NCI-H526 (cell line): ENCODE data around the gene CALN1.
"Not testable (repeated sequence)": the region's sequence is repeated elsewhere in the genome, so short reads cannot be mapped to it uniquely, and the experiment has no call there.

ENCODE experiments used
- DNase-seq, 2 experiments: peaks; one replicate each; lab custom pipeline; 2025; lab: John Stamatoyannopoulos, UW

CALN1 gene

DNA sequence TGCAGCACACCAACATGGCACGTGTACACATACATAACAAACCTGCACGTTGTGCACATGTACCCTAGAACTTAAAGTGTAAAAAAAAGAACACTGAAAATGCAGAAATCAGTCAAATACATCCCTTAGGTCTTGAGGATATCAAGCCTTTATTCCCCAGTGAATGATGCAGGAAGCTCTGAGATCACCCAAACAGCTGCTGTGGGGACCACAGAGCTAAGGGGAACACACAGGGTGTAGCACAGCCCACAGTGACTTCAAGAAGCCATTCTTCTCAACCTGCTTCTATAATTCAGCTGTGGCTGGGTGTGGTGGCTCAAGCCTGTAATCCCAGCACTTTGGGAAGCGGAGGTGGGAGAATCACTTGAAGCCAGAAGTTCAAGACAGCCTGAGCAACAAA is 314.9 kb downstream of the CALN1 start:
- DNase-seq, result no peak

DNA sequence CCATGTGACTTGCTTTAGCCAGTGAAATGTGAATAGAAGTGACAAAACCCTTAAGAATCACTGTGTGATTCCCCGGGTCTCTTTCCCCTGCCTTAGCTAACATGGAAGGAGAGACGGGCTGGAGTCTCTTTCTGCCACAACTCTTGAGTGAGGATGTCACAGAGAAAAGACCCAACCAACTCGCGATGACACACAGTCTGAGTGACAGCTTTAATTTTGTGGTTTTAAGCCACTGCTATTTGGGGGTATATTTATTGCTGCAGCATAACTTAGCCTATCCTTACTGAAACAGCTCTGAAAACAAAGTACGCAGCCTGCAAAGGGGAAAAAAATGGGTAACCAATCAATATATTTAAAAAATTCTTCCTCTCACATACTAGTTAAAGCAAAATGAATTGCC is 319.4 kb downstream of the CALN1 start:
- no peak for DNase-seq

DNA sequence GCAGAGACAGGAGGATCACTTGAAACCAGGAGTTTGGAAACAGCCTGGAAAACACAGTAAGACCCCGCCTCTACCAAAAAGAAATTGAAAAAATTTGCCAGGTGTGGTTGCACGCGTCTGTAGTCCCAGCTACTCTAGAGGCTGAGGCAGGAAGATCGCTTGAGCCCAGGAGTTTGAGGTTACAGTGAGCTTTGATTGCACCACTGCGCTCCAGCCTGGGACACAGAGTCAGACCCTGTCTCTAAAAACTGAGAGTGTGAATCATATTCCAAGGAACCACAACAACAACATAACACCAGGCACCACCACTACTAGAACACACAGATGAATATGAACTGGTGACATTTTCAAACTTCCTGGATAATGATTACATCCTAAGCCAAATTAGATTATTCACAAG is 324.2 kb downstream of the CALN1 start:
- DNase-seq, result no peak

DNA sequence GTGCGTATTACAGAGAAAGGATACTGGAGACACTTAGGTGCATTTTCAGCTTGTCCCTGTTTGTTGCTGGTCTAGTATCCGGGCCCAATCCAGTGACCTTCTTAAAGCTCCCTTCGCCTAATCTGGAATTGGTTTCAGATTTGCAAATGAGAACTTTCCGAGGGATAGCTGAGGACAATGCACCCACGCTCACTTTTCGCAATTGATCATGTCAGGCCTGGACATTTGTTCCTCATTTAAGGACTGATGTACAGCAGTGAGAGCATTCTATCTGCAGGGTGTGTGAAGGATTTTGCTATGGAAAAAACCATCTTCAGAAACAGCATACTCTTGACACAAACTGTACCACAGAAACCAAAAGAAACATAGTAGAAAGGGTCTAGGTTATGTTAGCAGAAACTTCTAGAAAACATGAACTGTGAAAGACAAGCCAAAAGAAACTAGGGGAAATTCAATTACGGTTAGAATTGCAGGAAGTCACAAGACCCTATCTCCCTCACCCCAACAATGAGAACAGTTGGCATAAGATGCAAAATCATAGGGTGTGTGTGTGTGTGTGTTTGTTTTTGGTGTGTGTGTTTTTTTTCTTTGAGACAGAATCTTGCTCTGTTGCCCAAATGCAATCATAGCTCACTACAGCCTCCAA is 331.1 kb downstream of the CALN1 start:
- DNase-seq, result no peak

DNA sequence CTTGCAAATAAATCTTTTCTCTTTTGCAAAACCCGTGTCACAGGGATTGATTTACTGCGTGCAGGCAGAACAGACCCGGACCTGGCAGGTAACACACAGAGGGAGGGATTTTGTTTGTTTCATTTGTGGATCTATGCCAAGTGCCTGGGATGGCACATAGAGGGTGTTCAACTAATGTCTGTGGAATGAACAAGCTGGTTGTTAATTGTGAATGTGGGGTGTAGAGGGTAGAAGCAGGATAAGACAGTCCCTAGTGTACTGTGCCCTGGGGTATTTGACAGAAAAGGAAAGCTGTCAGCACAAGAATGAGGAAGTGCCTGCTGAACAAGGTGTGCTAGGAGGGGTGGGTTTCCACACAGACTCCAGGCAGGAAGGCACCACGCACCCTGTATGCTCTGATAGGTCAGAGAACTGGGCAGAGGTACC is 331.8 kb downstream of the CALN1 start:
- DNase-seq, result no peak

DNA sequence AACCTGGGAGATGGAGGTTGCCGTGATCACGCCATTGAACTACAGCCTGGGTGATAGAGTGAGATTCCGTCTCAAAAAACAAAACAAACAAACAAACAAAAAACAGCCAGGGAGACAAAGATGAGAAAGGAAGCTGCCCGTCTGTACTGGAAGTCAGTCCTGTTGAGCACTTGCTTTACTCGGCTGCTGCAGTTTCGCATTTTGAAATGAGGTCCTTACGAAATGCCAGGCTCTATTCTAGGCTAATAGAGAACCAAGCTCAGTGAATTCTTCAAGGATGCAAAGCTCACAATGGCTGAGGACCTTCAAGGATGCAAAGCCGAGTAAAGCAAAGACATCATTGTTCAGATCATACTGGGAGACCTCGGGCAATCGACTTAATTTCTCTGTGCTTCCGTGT is 333.3 kb downstream of the CALN1 start:
- no peak for DNase-seq

DNA sequence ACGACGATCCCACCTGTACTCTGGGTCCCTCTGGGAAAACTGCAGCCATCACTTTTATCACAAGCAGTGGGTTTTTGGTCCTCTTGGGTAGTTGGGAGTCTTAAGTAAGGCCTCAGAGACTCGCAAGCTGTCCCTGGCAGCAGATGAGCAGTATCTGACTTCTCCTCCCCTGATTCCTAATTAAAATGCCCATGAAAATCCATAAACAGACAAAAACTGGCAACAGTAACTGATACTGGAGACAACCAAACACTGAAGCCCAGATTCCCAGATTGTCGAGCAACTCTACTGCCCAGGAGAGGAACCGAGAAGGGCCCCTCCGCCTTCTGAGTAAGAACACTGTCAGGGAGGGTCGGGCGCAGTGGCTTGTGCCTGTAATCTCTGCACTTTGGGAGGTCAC is 333.8 kb downstream of the CALN1 start:
- DNase-seq, result no peak

DNA sequence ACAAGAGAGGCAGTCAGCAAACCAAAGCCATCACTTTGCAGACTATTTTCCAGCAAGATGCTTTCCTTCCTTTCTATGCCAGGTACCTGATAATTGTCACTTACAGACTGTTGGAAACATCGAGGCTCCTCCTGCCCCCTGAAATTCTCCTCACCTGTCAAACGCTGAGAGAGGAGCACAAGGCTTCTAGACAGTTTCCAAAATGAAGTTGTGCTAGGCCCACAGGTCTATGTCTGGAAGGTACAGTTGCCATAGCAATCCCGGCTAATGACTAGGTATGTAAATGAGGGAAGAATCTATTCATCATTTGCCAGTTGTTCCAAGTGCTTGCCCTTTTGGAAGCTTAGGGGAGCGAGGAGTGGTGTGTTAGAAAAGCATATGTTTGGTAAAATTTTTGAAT is 334.4 kb downstream of the CALN1 start:
- no peak for DNase-seq

DNA sequence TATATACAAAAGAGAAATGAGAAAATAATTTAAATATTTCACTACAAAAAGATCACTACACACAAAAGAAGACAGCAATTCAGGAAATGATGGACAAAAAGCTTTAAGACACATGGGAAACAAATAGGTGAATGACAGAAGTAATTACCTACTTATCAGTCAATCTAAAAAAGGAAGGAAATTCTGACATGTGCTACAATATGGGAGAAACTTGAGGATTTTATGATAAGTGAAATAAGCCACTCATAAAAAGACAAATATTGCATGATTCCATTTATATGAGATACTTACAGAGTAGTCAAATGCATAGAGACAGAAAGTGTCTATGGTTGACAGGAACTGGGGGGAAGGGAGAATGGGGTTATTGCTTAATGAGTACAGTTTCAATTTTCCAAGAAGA is 339.2 kb downstream of the CALN1 start:
- DNase-seq, result no peak

DNA sequence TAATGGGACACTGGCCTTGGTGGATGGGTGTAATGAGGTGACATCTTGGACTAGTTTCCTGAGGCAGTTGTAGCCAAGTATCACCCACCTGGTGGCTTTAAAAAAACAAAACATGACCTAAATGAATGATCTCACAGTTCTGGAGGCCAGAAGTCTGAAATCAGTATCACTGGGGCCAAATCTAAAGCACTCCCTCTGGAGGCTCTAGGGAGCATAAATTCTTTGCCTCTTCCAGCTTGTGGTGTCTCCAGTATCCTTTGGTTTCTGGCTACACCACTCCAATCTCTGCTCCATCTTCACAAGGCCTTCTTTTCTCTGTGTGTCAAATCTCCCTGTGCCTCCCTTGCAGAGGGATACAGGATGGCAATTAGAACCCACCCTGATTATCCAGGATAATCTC is 342.9 kb downstream of the CALN1 start:
- DNase-seq, result no peak

DNA sequence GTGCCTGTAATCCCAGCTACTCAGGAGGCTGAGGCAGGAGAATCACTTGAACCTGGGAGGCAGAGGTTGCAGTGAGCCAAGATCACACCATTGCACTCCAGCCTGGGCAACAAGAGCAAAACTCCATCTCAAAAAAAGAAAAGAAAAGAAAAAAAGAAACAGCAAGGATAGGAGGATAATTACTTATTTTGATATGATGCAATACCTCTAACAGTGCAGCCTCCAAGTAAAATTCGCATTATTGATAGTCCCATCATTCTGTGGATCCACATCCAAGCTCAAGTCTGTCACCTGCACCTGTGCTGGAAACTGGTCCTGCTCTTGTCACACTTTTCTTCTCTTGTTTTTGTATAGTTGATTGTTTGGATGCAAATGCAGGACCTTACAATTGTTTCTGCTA is 346.4 kb downstream of the CALN1 start:
- DNase-seq, result not testable (repeated sequence)

DNA sequence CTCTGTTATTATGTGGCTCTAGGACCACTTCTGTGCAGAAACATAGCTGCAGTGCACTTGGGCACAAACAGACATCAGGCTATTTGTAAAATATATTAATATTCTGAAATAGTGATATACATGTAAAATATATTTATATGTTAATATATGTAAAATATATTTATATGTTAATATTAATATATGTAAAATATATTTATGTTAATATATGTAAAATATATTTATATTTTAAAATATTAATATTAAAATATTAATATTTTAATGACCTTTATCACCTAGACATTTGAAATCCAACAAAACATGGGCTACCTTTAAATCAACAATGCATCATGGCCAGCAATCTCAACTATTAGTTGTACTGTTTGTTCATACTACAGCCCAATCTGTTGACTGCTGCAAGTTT is 347.2 kb downstream of the CALN1 start:
- DNase-seq, result no peak

DNA sequence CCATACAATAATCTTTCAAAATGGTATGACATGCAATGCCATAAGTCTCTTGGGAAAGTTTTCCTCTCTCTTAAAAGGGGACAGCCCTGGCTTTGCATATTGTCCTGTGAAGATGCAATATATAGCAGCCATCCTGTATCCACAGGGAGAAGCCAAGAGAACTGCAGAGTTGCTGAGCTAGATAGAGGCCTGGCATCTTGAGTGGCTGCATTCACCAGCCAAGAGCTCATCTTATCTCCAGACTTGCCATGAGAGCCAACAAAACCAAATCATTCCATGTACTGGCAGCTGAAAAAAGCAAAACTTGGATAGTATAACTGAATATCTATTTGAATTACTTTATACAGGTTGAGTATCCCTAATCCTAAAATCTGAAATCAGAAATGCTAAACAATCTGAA is 348.8 kb downstream of the CALN1 start:
- DNase-seq, result no peak

DNA sequence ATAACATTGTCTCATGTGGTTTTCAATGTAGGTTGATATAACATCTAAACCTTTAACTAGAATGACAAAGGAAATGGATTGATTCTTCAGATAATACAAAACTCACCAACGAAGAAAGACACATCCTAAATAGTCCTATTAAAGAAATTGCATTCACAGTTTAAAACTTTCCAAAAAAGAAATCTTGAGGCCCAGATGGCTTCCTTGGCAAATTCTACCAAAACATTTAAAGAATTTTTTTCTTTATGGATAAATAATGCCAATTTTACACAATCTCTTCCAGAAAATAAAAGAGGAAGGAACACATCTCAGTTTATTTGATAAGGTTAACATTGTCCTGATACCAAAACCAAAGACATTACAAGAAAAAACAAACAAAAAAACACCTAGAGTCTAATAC is 349.5 kb downstream of the CALN1 start:
- no peak for DNase-seq

DNA sequence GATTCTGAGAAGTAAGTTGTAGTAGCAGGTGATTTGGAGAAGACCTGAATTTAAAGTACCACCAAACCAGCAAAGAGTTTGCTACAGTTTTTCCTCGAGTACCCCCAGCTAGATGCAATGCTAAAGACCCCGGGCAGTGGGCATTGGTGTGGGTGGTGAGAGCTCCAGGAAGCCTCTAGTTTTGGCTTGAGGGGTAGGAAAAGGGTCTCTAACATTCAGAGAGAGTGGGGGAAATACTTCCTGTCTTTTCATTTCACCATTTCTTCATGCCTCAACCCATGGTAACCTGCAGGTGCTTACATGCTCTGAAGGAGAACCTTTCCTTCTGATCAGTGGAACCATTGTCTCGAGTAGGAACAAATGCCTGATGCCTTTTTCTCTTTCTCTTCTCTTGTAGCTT is 352.2 kb downstream of the CALN1 start:
- no peak for DNase-seq

DNA sequence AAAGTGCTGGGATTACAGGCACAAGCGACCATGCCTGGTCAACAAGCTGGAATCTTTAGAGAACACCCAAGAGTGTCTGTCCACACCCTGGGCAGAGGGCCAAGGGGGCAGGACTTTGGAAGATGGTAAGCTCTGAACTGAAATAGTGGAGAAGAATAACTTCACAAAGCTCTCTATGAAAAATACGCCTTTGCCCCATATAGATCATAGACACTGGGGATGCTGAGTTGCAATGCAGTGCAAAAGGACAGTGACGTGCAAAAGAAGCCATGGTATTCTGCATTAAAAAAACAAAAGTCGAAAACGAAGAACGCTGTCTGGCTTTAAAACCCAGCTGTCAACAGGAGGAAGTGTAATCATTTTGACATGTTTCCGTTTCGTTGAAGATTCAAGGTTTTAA is 353.6 kb downstream of the CALN1 start:
- DNase-seq, result no peak

DNA sequence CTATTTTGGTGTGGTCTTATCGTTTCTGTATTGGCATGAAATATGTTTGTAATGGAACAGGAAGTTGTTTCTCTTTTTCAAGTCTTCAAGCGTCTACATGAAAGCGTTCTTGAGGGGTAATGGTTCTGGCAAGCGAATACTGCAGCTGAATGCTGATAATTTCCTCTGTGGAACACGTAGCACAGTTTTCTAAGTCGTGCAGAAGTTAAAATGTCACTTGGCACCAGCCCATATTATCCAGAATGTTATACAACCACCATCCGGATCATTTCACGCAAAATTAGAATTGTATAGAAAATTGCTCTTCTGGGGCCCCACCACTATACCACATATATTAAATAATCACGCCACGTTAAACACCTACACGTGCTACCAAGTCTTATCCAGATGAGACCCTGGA is 354.3 kb downstream of the CALN1 start:
- DNase-seq, result no peak

DNA sequence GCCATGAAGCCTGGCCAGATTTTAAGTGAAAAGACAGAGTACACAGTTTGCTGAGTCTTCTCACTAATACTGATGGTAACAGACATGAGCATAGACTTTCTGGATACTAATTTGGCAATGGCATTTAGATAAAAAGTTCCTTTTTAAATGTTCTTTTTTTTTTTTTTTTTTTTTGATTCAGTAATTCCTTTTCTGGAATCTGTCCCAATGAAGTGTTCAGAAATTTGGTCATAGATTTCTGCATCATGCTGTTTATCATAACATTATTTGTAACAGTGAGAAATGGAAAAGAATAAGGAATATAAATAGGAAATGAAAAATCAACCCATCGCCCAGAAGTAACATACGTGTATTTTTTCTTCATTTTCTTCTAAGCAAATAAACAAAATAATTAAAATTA is 354.9 kb downstream of the CALN1 start:
- DNase-seq, result no peak

DNA sequence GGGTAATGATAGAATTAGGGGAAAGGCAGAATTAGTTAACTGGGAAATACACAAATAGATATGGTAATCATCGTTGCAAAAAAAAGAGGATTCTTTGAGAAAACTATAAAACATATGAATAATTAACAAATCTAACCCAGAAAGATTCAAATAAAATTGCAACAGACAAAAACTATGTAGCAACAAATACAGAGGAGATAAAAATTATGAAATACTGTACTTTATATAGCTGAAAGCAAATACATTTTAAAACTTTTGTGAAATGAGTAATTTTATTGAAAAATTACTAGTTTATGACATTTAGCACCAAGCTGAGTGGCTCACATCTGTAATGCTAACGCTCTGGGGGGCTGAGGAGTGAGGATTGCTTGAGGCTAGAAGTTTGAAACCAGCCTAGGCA is 356.7 kb downstream of the CALN1 start:
- no peak for DNase-seq

DNA sequence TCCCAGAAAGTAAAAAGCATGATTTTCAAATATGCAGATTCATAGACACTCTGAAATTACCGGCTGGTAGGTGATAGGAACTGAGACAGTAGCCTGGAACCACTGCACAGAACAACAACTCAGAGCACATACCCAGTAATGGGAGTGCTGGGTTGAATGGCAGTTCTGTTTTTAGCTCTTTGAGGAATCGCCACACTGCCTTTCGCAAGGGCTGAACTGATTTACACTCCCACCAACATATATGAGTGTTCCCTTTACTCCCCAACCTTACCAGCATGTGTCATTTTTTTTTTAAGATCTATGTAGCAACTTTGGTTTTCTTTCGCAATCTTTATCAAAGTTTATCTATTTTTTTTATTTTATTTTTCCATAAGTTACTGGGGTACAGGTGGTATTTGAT is 358.8 kb downstream of the CALN1 start:
- DNase-seq, result no peak

DNA sequence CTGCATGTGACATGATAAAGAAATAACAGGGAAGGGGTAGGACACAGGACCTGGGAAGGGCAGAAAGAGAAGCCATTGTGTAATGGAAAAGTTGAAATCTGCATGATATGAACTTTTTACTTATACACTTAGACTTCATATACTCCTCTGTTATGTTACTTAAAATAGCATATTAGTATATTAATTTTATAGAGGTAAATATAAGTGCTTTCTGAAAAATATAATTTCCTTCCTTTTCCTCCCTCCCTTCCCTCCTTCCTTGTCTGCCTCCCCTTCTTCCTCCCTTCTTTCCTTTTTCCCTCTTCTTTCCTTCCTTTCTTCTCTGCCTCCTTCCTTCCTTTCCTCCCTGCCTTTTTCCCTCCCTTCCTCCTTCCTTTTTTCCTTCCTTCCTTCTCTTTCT is 363.7 kb downstream of the CALN1 start:
- DNase-seq, result no peak

DNA sequence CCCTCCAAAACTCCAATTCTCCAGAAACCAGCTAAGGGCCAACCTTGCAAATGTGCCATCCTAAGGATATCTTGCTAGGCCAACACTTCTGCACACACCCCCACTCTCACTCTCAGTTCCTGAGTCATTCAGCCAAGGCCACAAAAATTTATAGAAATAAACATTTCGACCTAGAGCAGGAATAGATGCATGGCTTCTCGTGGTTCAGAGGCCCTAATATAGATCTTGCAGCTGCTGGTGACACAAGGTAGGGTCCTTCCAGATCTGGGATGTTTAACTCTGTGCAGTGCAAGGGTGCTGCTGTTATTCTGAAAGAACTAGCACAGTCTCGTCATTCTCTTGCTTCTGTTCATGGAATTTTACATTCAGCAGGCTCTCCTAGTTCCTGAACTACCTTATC is 369.3 kb downstream of the CALN1 start:
- DNase-seq, result no peak

DNA sequence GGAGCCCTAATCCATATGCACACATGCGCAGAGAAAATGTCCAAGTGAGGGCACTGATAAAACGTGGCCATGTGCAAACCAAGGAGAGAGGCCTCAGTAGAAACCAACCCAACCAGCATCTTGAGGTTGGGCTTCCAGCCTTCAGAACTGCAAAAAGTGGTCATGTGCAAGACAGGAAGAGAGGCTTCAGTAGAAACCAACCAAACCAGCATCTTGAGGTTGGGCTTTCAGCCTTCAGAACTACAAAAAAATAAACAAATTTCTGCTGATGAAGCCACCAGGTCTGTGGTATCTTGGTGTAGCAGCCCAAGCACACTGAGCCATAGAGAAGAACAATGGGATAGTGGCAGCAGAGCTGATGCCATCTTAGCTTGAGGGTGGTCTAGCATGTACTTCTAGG is 371.5 kb downstream of the CALN1 start:
- no peak for DNase-seq

DNA sequence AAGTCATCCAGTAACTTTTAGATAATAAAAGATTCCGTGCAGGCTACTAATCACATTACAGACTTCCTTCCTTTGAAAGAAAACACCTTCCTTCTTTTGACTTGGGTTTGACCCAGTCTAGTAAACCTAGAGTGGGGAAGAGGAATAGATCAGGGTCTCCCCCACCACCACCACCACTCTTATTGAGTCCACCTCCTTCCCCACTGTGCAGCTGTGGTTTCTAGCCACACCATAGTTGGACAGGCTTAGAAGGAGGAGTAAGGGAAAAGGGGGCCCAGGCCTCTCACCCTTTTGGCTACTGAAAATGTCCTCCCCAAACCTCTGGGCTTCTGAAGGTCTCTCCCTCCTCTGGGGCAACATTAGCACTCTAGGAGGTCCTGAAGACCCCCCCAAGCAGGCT is 372.7 kb downstream of the CALN1 start:
- DNase-seq, result no peak
